Measurements from ENCODE around the gene ANKRD49.
"Not testable (repeated sequence)": the region's sequence is repeated elsewhere in the genome, so short reads cannot be mapped to it uniquely, and the experiment has no call there.

ANKRD49 gene

DNA sequence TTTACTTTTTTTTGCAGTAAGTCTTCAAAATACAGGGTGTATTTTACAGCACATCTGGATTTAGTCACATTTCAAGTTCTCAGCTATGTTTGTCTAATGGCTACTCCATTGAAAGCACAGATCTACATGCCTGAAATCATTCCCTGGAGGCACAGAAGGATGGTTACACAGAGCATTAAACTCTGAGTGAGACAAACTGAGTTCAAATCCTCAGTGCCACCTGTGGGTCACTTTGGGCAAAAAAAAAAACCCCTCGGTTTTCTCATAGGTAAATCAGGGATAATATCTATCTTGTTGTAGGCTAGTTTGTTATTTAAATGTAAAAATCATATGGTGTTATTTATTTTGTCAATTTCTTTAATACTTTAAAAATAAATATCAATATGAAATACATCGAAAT lies 7.7 kb downstream of the ANKRD49 start:
- H3K27ac ChIP-seq (ENCODE audit: insufficient read depth, low read length, poor library complexity, severe bottlenecking): no peak overlapping the region
- H3K36me3 ChIP-seq (ENCODE audit: control insufficient read depth, insufficient read depth, low read length): peaks cover 29% of the 10 kb centered on the region
- H3K4me1 ChIP-seq (ENCODE audit: control insufficient read depth, insufficient read depth, low read length, poor library complexity, severe bottlenecking): no peaks in the 10 kb centered on the region
- no peak for DNase-seq
- H3K4me3 ChIP-seq (ENCODE audit: insufficient read depth, low read depth, low read length, poor library complexity, severe bottlenecking): no peak overlapping the region
- H3K9me3 ChIP-seq (ENCODE audit: control insufficient read depth, low read length): no peaks in the 10 kb centered on the region
- H3K27me3 ChIP-seq (replicated peaks; ENCODE audit: control insufficient read depth, insufficient read depth, low read length, poor library complexity, severe bottlenecking): no peaks in the 10 kb centered on the region

DNA sequence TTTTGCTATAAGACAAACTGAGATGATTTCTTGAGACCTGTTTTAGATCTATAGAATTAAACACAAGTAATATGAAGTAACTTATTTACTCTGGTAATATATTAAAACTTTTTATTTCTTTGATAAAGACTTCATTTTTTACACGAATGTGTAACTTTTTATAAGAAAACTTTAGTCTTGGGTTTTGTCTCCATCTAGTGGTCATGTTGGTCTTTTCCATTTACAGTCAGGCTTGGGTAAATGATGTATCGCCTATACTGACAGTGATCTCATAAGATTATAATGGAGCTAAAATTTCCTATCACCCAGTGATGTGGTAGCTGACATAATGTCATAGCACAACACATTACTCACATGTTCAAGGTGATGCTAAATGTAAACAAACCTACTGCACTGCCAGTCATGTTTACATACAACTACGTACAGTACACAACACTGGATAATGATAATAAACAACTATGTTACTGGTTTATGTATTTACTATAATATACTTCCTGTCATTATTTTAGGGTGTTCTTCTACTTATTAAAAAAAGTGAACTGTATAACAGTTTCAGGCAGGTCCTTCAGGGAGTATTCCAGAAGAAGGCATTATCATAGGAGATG lies 11.0 kb downstream of the ANKRD49 start:
- DNase-seq: no peak
- H3K27me3 ChIP-seq (replicated peaks; ENCODE audit: control insufficient read depth, insufficient read depth, low read length, poor library complexity, severe bottlenecking): no peaks in the 10 kb centered on the region
- no peaks in the 10 kb centered on the region for H3K9me3 ChIP-seq (ENCODE audit: control insufficient read depth, low read length)

DNA sequence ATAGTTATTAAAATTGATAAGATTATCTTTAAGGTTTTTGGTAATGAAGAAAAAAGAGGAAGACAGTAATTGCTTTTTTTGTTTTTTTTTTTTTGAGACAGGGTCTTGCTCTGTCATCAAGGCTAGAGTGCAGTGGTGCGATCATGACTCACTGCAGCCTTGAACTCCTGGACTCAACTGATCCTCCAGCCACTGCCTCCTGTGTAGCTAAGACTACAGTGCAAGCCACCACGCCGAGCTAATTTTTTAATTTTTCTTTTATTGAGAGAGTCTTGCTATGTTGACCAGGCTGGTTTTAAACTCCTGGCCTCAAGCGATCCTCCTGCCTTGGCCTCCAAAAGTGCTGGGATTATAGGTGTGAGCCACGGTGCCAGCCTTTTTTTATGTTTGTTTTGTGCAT lies 12.7 kb downstream of the ANKRD49 start:
- DNase-seq; H3K36me3 ChIP-seq (ENCODE audit: control insufficient read depth, insufficient read depth, low read length); H3K4me3 ChIP-seq (ENCODE audit: insufficient read depth, low read depth, low read length, poor library complexity, severe bottlenecking); H3K9me3 ChIP-seq (ENCODE audit: control insufficient read depth, low read length); H3K27me3 ChIP-seq (replicated peaks; ENCODE audit: control insufficient read depth, insufficient read depth, low read length, poor library complexity, severe bottlenecking); H3K4me1 ChIP-seq (ENCODE audit: control insufficient read depth, insufficient read depth, low read length, poor library complexity, severe bottlenecking); H3K27ac ChIP-seq (ENCODE audit: insufficient read depth, low read length, poor library complexity, severe bottlenecking): not testable (repeated sequence)

More for the DNA sequence above, 11.0 kb downstream of the ANKRD49 start:
- no peak overlapping the region for H3K27ac ChIP-seq (ENCODE audit: insufficient read depth, low read length, poor library complexity, severe bottlenecking)
- no peaks in the 10 kb centered on the region for H3K4me1 ChIP-seq (ENCODE audit: control insufficient read depth, insufficient read depth, low read length, poor library complexity, severe bottlenecking)
- no peak overlapping the region for H3K4me3 ChIP-seq (ENCODE audit: insufficient read depth, low read depth, low read length, poor library complexity, severe bottlenecking)
- peaks cover 9% of the 10 kb centered on the region for H3K36me3 ChIP-seq (ENCODE audit: control insufficient read depth, insufficient read depth, low read length)

DNA sequence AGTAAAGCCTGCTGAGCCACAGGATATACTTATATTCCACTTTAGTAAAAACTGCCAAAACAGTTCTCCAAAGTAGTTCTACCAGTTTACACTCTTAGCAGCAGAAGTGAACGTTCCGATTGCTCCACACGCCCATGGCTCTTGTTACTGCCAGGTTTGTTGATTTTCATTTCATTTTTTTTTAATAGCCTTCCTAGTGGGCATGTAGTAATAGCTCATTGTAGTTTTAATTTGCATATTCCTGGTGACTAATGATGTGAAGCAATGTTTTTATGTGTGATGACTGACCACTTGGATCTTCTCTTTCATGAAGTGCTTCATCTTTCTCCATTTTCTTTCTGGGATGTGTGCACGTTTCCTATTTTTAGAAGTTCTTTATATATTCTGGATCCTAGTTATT lies 13.7 kb downstream of the ANKRD49 start:
- Histone ChIP-seq H3K9me3 (ENCODE audit: control insufficient read depth, low read length) (no peaks in the 10 kb centered on the region), H3K27me3 (replicated peaks; ENCODE audit: control insufficient read depth, insufficient read depth, low read length, poor library complexity, severe bottlenecking) (no peaks in the 10 kb centered on the region), H3K4me3 (ENCODE audit: insufficient read depth, low read depth, low read length, poor library complexity, severe bottlenecking) (no peak overlapping the region), H3K27ac (ENCODE audit: insufficient read depth, low read length, poor library complexity, severe bottlenecking) (no peak overlapping the region), H3K36me3 (ENCODE audit: control insufficient read depth, insufficient read depth, low read length) (no peaks in the 10 kb centered on the region), H3K4me1 (ENCODE audit: control insufficient read depth, insufficient read depth, low read length, poor library complexity, severe bottlenecking) (peaks cover 6% of the 10 kb centered on the region)
- DNase-seq: no peak

GRCh38 chr11:94511932-94512781 lies 18.4 kb downstream of the ANKRD49 start, which contains the start of gene C11orf97:
C11orf97 (plus strand) TSS chr11:94512461; CDS start chr11:94512529, 68 bp downstream.
- Histone ChIP-seq H3K4me3 (ENCODE audit: insufficient read depth, low read depth, low read length, poor library complexity, severe bottlenecking) (peak within 1 kb of the TSS; percentile 54), H3K27ac (ENCODE audit: insufficient read depth, low read length, poor library complexity, severe bottlenecking) (no peak within 1 kb of the TSS), H3K9me3 (ENCODE audit: control insufficient read depth, low read length) (no peaks in the 10 kb centered on the region)

GRCh38 chr11:94513091-94513490 lies 19.3 kb downstream of the ANKRD49 start:
- Histone ChIP-seq H3K4me1 (ENCODE audit: control insufficient read depth, insufficient read depth, low read length, poor library complexity, severe bottlenecking) (peaks cover 9% of the 10 kb centered on the region), H3K4me3 (ENCODE audit: insufficient read depth, low read depth, low read length, poor library complexity, severe bottlenecking) (no peak overlapping the region), H3K36me3 (ENCODE audit: control insufficient read depth, insufficient read depth, low read length) (no peaks in the 10 kb centered on the region), H3K9me3 (ENCODE audit: control insufficient read depth, low read length) (no peaks in the 10 kb centered on the region), H3K27me3 (replicated peaks; ENCODE audit: control insufficient read depth, insufficient read depth, low read length, poor library complexity, severe bottlenecking) (no peaks in the 10 kb centered on the region), H3K27ac (ENCODE audit: insufficient read depth, low read length, poor library complexity, severe bottlenecking) (no peak overlapping the region)
- DNase-seq: no peak

More at GRCh38 chr11:94511932-94512781, 18.4 kb downstream of the ANKRD49 start, which contains the start of gene C11orf97:
- peak; percentile 16 to 21 (median 19) for DNase-seq
- peaks cover 9% of the 10 kb centered on the region for H3K4me1 ChIP-seq (ENCODE audit: control insufficient read depth, insufficient read depth, low read length, poor library complexity, severe bottlenecking)
- H3K27me3 ChIP-seq (replicated peaks; ENCODE audit: control insufficient read depth, insufficient read depth, low read length, poor library complexity, severe bottlenecking): no peaks in the 10 kb centered on the region
- H3K36me3 ChIP-seq (ENCODE audit: control insufficient read depth, insufficient read depth, low read length): no peaks in the 10 kb centered on the region

- no peak for DNase-seq
- no peak overlapping the region for H3K4me3 ChIP-seq (ENCODE audit: insufficient read depth, low read depth, low read length, poor library complexity, severe bottlenecking)
- H3K36me3 ChIP-seq (ENCODE audit: control insufficient read depth, insufficient read depth, low read length): no peaks in the 10 kb centered on the region
- no peaks in the 10 kb centered on the region for H3K27me3 ChIP-seq (replicated peaks; ENCODE audit: control insufficient read depth, insufficient read depth, low read length, poor library complexity, severe bottlenecking)
- H3K9me3 ChIP-seq (ENCODE audit: control insufficient read depth, low read length): no peaks in the 10 kb centered on the region
- H3K4me1 ChIP-seq (ENCODE audit: control insufficient read depth, insufficient read depth, low read length, poor library complexity, severe bottlenecking): peaks cover 9% of the 10 kb centered on the region
- H3K27ac ChIP-seq (ENCODE audit: insufficient read depth, low read length, poor library complexity, severe bottlenecking): no peak overlapping the region
These were observed 21.6 kb downstream of the ANKRD49 start for GRCh38 chr11:94515398-94515797.

- H3K27me3 ChIP-seq (replicated peaks; ENCODE audit: control insufficient read depth, insufficient read depth, low read length, poor library complexity, severe bottlenecking): no peaks in the 10 kb centered on the region
- DNase-seq: no peak
- H3K4me3 ChIP-seq (ENCODE audit: insufficient read depth, low read depth, low read length, poor library complexity, severe bottlenecking): no peak overlapping the region
- no peaks in the 10 kb centered on the region for H3K36me3 ChIP-seq (ENCODE audit: control insufficient read depth, insufficient read depth, low read length)
- no peak overlapping the region for H3K27ac ChIP-seq (ENCODE audit: insufficient read depth, low read length, poor library complexity, severe bottlenecking)
- H3K9me3 ChIP-seq (ENCODE audit: control insufficient read depth, low read length): no peaks in the 10 kb centered on the region
- H3K4me1 ChIP-seq (ENCODE audit: control insufficient read depth, insufficient read depth, low read length, poor library complexity, severe bottlenecking): peaks cover 9% of the 10 kb centered on the region
These were observed 22.9 kb downstream of the ANKRD49 start for GRCh38 chr11:94516725-94517124.

DNA sequence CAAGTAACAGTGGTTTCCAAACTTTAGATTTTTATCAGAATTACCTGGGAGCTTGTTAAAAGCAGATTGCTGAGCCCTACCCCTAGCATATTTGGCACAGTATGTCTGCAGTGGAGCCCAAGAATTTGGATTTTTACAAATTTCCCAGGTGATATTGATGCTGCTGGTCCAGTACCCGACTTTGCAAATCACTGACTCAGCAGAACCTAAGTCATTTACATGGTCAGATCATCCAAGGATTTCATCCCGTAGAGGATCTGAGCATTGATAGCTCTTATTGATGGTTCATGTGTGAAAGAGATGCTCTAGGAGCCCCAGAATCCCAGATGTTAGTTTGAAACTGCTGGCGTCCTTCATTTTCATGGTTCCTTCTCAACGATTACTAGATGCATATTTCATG lies 24.5 kb downstream of the ANKRD49 start:
- H3K4me3 ChIP-seq (ENCODE audit: insufficient read depth, low read depth, low read length, poor library complexity, severe bottlenecking): no peak overlapping the region
- no peaks in the 10 kb centered on the region for H3K36me3 ChIP-seq (ENCODE audit: control insufficient read depth, insufficient read depth, low read length)
- no peaks in the 10 kb centered on the region for H3K27me3 ChIP-seq (replicated peaks; ENCODE audit: control insufficient read depth, insufficient read depth, low read length, poor library complexity, severe bottlenecking)
- H3K9me3 ChIP-seq (ENCODE audit: control insufficient read depth, low read length): no peaks in the 10 kb centered on the region
- H3K27ac ChIP-seq (ENCODE audit: insufficient read depth, low read length, poor library complexity, severe bottlenecking): no peak overlapping the region
- no peaks in the 10 kb centered on the region for H3K4me1 ChIP-seq (ENCODE audit: control insufficient read depth, insufficient read depth, low read length, poor library complexity, severe bottlenecking)
- no peak for DNase-seq

DNA sequence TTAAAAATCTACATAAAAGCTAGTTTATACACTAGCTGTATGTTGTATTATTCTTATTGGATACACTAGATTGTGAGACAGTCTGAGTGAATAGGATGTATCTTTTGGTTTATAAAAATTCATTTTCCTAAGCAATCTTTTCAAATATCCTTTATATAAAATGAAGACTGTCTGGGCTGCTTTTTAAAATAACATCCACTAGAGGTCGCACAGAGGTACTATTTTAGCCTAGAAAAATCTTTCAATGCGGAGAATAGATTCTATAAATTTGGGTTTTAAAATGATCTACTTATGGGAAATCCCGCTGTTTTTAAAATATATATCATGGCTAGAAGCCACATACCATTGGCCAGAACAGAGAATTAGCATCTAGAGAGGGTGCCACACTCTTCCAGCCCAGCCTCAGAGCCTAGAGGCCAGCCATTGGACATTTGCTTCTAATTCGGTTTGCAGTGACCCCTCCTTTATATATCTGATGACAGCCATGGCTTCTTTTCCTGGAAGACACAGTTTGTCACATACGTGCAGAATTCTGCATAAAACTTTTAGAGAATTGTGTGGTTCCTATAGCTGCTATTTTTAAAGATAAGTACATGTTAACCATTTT lies 25.8 kb downstream of the ANKRD49 start:
- no peaks in the 10 kb centered on the region for H3K27me3 ChIP-seq (replicated peaks; ENCODE audit: control insufficient read depth, insufficient read depth, low read length, poor library complexity, severe bottlenecking)
- no peak overlapping the region for H3K4me3 ChIP-seq (ENCODE audit: insufficient read depth, low read depth, low read length, poor library complexity, severe bottlenecking)
- H3K9me3 ChIP-seq (ENCODE audit: control insufficient read depth, low read length): no peaks in the 10 kb centered on the region
- no peak overlapping the region for H3K27ac ChIP-seq (ENCODE audit: insufficient read depth, low read length, poor library complexity, severe bottlenecking)
- no peaks in the 10 kb centered on the region for H3K4me1 ChIP-seq (ENCODE audit: control insufficient read depth, insufficient read depth, low read length, poor library complexity, severe bottlenecking)
- H3K36me3 ChIP-seq (ENCODE audit: control insufficient read depth, insufficient read depth, low read length): no peaks in the 10 kb centered on the region
- DNase-seq: no peak
